CD4-positive, alpha-beta memory T cell (primary cell): ENCODE measurements around the gene TNNI3K. TPM values are rescaled to one million over a fixed set of nuclear protein-coding genes. Genes with fewer than 3 reads are reported as not detected.

ENCODE experiments used
- CTCF ChIA-PET: fragments of 350-600 bp; sonication (Branson Sonifier 250); formaldehyde crosslinking; loops from one replicate; lab custom pipeline; 2021; ENCODE audit warnings: inconsistent platforms; ENCODE audit not compliant: partially characterized antibody; lab: Charles Lee
- POLR2A ChIA-PET: fragments of 350-600 bp; sonication (Branson Sonifier 250); formaldehyde crosslinking; loops from one replicate; lab custom pipeline; 2021; ENCODE audit not compliant: partially characterized antibody; lab: Charles Lee
- DNase-seq, 5 donors: peaks; one replicate each; pipeline versions ENCODE4 v3.0.0 to v3.0.0-alpha.2; 2020 to 2022; ENCODE audit warnings: mixed read lengths in 1 of 5
- H3K27ac ChIP-seq: one replicate; pipeline ENCODE4 v1.7.0; 2013; ENCODE audit warnings: low read depth, low read length
- H3K27me3 ChIP-seq: 2 replicates; pipeline ENCODE4 v1.7.0; 2013; ENCODE audit warnings: mild to moderate bottlenecking, low read length, moderate library complexity; ENCODE audit not compliant: insufficient read depth
- H3K36me3 ChIP-seq: 2 replicates; pipeline ENCODE4 v1.7.0; 2013; ENCODE audit warnings: mild to moderate bottlenecking, low read length, moderate library complexity; ENCODE audit not compliant: insufficient read depth
- H3K4me1 ChIP-seq: 2 replicates; pipeline ENCODE4 v1.7.0; 2013; ENCODE audit warnings: mild to moderate bottlenecking, low read length, moderate library complexity; ENCODE audit not compliant: insufficient read depth
- H3K4me3 ChIP-seq, 2 donors: one replicate each; pipeline ENCODE4 v1.7.0; 2013; ENCODE audit warnings: low read length in 2 of 2, mild to moderate bottlenecking in 1 of 2
- H3K9me3 ChIP-seq, 2 donors: one replicate each; pipeline ENCODE4 v1.7.0; 2013; ENCODE audit warnings: low read length in 2 of 2, control low read depth in 1 of 2; ENCODE audit not compliant: control insufficient read depth in 1 of 2
- H3K27ac Mint-ChIP-seq, 7 donors: one replicate each; pipeline ENCODE4 v1.8.0; 2020 to 2021; ENCODE audit warnings: mixed read lengths in 7 of 7, mild to moderate bottlenecking in 6 of 7, inconsistent platforms in 3 of 7, moderate library complexity in 3 of 7
- H3K27me3 Mint-ChIP-seq, 2 donors: one replicate each; pipeline ENCODE4 v1.8.0; 2020 to 2021; ENCODE audit warnings: mixed read lengths in 2 of 2
- H3K36me3 Mint-ChIP-seq, 2 donors: one replicate each; pipeline ENCODE4 v1.8.0; 2020 to 2021; ENCODE audit warnings: mixed read lengths in 2 of 2, inconsistent platforms in 1 of 2, mild to moderate bottlenecking in 1 of 2
- H3K4me1 Mint-ChIP-seq, 4 donors: one replicate each; pipeline ENCODE4 v1.8.0; 2020 to 2021; ENCODE audit warnings: mixed read lengths in 4 of 4, mild to moderate bottlenecking in 1 of 4
- H3K4me3 Mint-ChIP-seq, 8 donors: one replicate each; pipeline ENCODE4 v1.8.0; 2020 to 2021; ENCODE audit warnings: mixed read lengths in 8 of 8, mild to moderate bottlenecking in 7 of 8, moderate library complexity in 6 of 8, inconsistent platforms in 3 of 8
- H3K9me3 Mint-ChIP-seq, 8 donors: one replicate each; pipeline ENCODE4 v1.8.0; 2020 to 2021; ENCODE audit warnings: mixed read lengths in 8 of 8, mild to moderate bottlenecking in 5 of 8, inconsistent platforms in 3 of 8, moderate library complexity in 1 of 8
- intact Hi-C: fragments of 100-400 bp; cut with micrococcal nuclease; formaldehyde crosslinking; loops from one replicate; pipeline ENCODE4 v1.15.1; 2023
- polyA plus RNA-seq, 2 donors: library from polyadenylated mRNA; unstranded; fragments of 300-500 nt; fragmentation: Illumina TruSeq; gene quantifications; one replicate each; pipeline ENCODE4 v1.2.3, GENCODE V29; 2021
- total RNA-seq, 2 experiments: library from RNA; stranded (reverse); gene quantifications; one replicate each; pipeline ENCODE4 v1.2.3, GENCODE V29; 2021

The TNNI3K gene
- total and polyA plus RNA-seq, 4 experiments from 2014 or later: 0.54 TPM; not detected in 3

GRCh38 chr1:74583397-74583796 lies 348.2 kb downstream of the TNNI3K start:
- H3K36me3 Mint-ChIP-seq: no peaks in the 10 kb centered on the region
- no peak for DNase-seq
- H3K9me3 ChIP-seq: no peaks in the 10 kb centered on the region
- H3K4me3 ChIP-seq: no peak overlapping the region
- H3K9me3 Mint-ChIP-seq: peaks cover 0 to 1% (median 0%) of the 10 kb centered on the region in 8 donors
- H3K27ac ChIP-seq: no peak overlapping the region
- H3K36me3 ChIP-seq: no peaks in the 10 kb centered on the region
- ChIA-PET POLR2A (no interaction called here), CTCF (no interaction called here)
- no peak overlapping the region for H3K4me3 Mint-ChIP-seq
- H3K27me3 ChIP-seq: no peaks in the 10 kb centered on the region
- intact Hi-C loops: no loop called here
- no peaks in the 10 kb centered on the region for H3K4me1 ChIP-seq
- H3K27me3 Mint-ChIP-seq: peaks cover 0 to 2% of the 10 kb centered on the region in 2 donors
- peaks cover 0 to 4% (median 3%) of the 10 kb centered on the region in 4 donors for H3K4me1 Mint-ChIP-seq
- no peak overlapping the region for H3K27ac Mint-ChIP-seq

GRCh38 chr1:74584185-74584584 lies 349.0 kb downstream of the TNNI3K start:
- Histone ChIP-seq H3K4me1 (no peaks in the 10 kb centered on the region), H3K36me3 (no peaks in the 10 kb centered on the region), H3K27ac (no peak overlapping the region), H3K27me3 (no peaks in the 10 kb centered on the region), H3K9me3 (no peaks in the 10 kb centered on the region), H3K4me3 (no peak overlapping the region)
- H3K4me1 Mint-ChIP-seq: peaks cover 0 to 4% (median 3%) of the 10 kb centered on the region in 4 donors
- H3K9me3 Mint-ChIP-seq: peaks cover 0 to 1% (median 0%) of the 10 kb centered on the region in 8 donors
- ChIA-PET POLR2A (no interaction called here), CTCF (no interaction called here)
- no peak overlapping the region for H3K27ac Mint-ChIP-seq
- peaks cover 0 to 2% of the 10 kb centered on the region in 2 donors for H3K27me3 Mint-ChIP-seq
- no peak for DNase-seq
- intact Hi-C loops: no loop called here
- no peak overlapping the region for H3K4me3 Mint-ChIP-seq
- no peaks in the 10 kb centered on the region for H3K36me3 Mint-ChIP-seq

- DNase-seq: no peak
Measured at GRCh38 chr1:74586253-74586897, 351.2 kb downstream of the TNNI3K start.

GRCh38 chr1:74587888-74588287 lies 352.7 kb downstream of the TNNI3K start:
- Histone ChIP-seq H3K27me3 (no peaks in the 10 kb centered on the region), H3K9me3 (no peaks in the 10 kb centered on the region), H3K36me3 (no peaks in the 10 kb centered on the region), H3K4me1 (no peaks in the 10 kb centered on the region), H3K4me3 (no peak overlapping the region), H3K27ac (no peak overlapping the region)
- H3K36me3 Mint-ChIP-seq: no peaks in the 10 kb centered on the region
- intact Hi-C loops: no loop called here
- CTCF ChIA-PET: no interaction called here
- H3K4me3 Mint-ChIP-seq: peak overlapping the region in 1 of 8 donors; percentile 11
- peaks cover 2 to 4% of the 10 kb centered on the region in 2 donors for H3K27me3 Mint-ChIP-seq
- H3K4me1 Mint-ChIP-seq: peaks cover 0 to 4% (median 3%) of the 10 kb centered on the region in 4 donors
- H3K9me3 Mint-ChIP-seq: peaks cover 0 to under 1% (median 0%) of the 10 kb centered on the region in 8 donors
- no peak overlapping the region for H3K27ac Mint-ChIP-seq
- no peak for DNase-seq
- POLR2A ChIA-PET: no interaction called here

More at GRCh38 chr1:74586253-74586897, 351.2 kb downstream of the TNNI3K start:
- H3K27ac Mint-ChIP-seq: no peak overlapping the region
- POLR2A ChIA-PET: no interaction called here
- intact Hi-C loops: no loop called here
- peaks cover 0 to 1% (median 0%) of the 10 kb centered on the region in 8 donors for H3K9me3 Mint-ChIP-seq
- Histone ChIP-seq H3K9me3 (no peaks in the 10 kb centered on the region), H3K36me3 (no peaks in the 10 kb centered on the region), H3K4me3 (no peak overlapping the region), H3K27ac (no peak overlapping the region), H3K27me3 (no peaks in the 10 kb centered on the region), H3K4me1 (no peaks in the 10 kb centered on the region)
- H3K27me3 Mint-ChIP-seq: peaks cover 2 to 3% of the 10 kb centered on the region in 2 donors
- no peaks in the 10 kb centered on the region for H3K36me3 Mint-ChIP-seq
- CTCF ChIA-PET: no interaction called here
- peaks cover 0 to 4% (median 3%) of the 10 kb centered on the region in 4 donors for H3K4me1 Mint-ChIP-seq
- H3K4me3 Mint-ChIP-seq: peak overlapping the region; percentile 55 to 74 (median 67)

- DNase-seq: no peak
- Mint-ChIP-seq H3K27ac (no peak overlapping the region), H3K9me3 (no peaks in the 10 kb centered on the region), H3K4me1 (peaks cover 0 to 4% (median 3%) of the 10 kb centered on the region in 4 donors), H3K27me3 (peaks cover 0 to 4% of the 10 kb centered on the region in 2 donors), H3K4me3 (no peak overlapping the region), H3K36me3 (no peaks in the 10 kb centered on the region)
- Histone ChIP-seq H3K36me3 (no peaks in the 10 kb centered on the region), H3K27ac (no peak overlapping the region), H3K4me1 (no peaks in the 10 kb centered on the region), H3K27me3 (no peaks in the 10 kb centered on the region), H3K4me3 (no peak overlapping the region), H3K9me3 (no peaks in the 10 kb centered on the region)
- ChIA-PET CTCF (interaction anchor here (1.8 kb wide), 1 partner anchor 17 kb away, joined by 4 read pairs; no protein-coding TSS in a partner anchor), POLR2A (no interaction called here)
- intact Hi-C loops: no loop called here
Measured at GRCh38 chr1:74590288-74590687, 355.1 kb downstream of the TNNI3K start.

- H3K36me3 Mint-ChIP-seq: no peaks in the 10 kb centered on the region
- peaks cover 0 to 2% (median 0%) of the 10 kb centered on the region in 8 donors for H3K9me3 Mint-ChIP-seq
- Histone ChIP-seq H3K4me3 (no peak overlapping the region), H3K27ac (no peak overlapping the region), H3K36me3 (no peaks in the 10 kb centered on the region), H3K4me1 (no peaks in the 10 kb centered on the region), H3K27me3 (no peaks in the 10 kb centered on the region), H3K9me3 (no peaks in the 10 kb centered on the region)
- ChIA-PET CTCF (interaction anchor here (1.8 kb wide), 1 partner anchor 15 kb away, joined by 4 read pairs; no protein-coding TSS in a partner anchor), POLR2A (no interaction called here)
- DNase-seq: no peak
- H3K27me3 Mint-ChIP-seq: peaks cover 0 to 4% of the 10 kb centered on the region in 2 donors
- H3K4me1 Mint-ChIP-seq: peaks cover 0 to 1% (median 0%) of the 10 kb centered on the region in 4 donors
- intact Hi-C loops: no loop called here
- no peak overlapping the region for H3K27ac Mint-ChIP-seq
- no peak overlapping the region for H3K4me3 Mint-ChIP-seq
Measured at GRCh38 chr1:74591949-74592348, 356.8 kb downstream of the TNNI3K start.

GRCh38 chr1:74592580-74593355 lies 357.6 kb downstream of the TNNI3K start:
- Mint-ChIP-seq H3K36me3 (no peaks in the 10 kb centered on the region), H3K4me1 (no peaks in the 10 kb centered on the region), H3K27me3 (peaks cover 0 to 4% of the 10 kb centered on the region in 2 donors), H3K4me3 (no peak overlapping the region), H3K9me3 (peaks cover 0 to 2% (median 0%) of the 10 kb centered on the region in 8 donors), H3K27ac (no peak overlapping the region)
- Histone ChIP-seq H3K36me3 (no peaks in the 10 kb centered on the region), H3K4me3 (no peak overlapping the region), H3K9me3 (no peaks in the 10 kb centered on the region), H3K4me1 (no peaks in the 10 kb centered on the region), H3K27me3 (no peaks in the 10 kb centered on the region), H3K27ac (no peak overlapping the region)
- POLR2A ChIA-PET: no interaction called here
- intact Hi-C loops: no loop called here
- CTCF ChIA-PET: no interaction called here
- no peak for DNase-seq
